GM12874 (cell line): ENCODE data around the gene RINL.

Experiments
- TF ChIP-seq, protein P1 (sequence below): IDR thresholded peaks from 2 replicates; pipeline ENCODE4 v1.5.1; 2011; ENCODE audit warnings: low read depth, mild to moderate bottlenecking, control low read depth, low read length, moderate library complexity; ENCODE audit not compliant: insufficient read depth

Gene RINL

GRCh38 chr19:38840583-38840968 lies 37.5 kb downstream of the RINL start:
- TF ChIP-seq, protein P1, sequence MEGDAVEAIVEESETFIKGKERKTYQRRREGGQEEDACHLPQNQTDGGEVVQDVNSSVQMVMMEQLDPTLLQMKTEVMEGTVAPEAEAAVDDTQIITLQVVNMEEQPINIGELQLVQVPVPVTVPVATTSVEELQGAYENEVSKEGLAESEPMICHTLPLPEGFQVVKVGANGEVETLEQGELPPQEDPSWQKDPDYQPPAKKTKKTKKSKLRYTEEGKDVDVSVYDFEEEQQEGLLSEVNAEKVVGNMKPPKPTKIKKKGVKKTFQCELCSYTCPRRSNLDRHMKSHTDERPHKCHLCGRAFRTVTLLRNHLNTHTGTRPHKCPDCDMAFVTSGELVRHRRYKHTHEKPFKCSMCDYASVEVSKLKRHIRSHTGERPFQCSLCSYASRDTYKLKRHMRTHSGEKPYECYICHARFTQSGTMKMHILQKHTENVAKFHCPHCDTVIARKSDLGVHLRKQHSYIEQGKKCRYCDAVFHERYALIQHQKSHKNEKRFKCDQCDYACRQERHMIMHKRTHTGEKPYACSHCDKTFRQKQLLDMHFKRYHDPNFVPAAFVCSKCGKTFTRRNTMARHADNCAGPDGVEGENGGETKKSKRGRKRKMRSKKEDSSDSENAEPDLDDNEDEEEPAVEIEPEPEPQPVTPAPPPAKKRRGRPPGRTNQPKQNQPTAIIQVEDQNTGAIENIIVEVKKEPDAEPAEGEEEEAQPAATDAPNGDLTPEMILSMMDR, result no peak

DNA sequence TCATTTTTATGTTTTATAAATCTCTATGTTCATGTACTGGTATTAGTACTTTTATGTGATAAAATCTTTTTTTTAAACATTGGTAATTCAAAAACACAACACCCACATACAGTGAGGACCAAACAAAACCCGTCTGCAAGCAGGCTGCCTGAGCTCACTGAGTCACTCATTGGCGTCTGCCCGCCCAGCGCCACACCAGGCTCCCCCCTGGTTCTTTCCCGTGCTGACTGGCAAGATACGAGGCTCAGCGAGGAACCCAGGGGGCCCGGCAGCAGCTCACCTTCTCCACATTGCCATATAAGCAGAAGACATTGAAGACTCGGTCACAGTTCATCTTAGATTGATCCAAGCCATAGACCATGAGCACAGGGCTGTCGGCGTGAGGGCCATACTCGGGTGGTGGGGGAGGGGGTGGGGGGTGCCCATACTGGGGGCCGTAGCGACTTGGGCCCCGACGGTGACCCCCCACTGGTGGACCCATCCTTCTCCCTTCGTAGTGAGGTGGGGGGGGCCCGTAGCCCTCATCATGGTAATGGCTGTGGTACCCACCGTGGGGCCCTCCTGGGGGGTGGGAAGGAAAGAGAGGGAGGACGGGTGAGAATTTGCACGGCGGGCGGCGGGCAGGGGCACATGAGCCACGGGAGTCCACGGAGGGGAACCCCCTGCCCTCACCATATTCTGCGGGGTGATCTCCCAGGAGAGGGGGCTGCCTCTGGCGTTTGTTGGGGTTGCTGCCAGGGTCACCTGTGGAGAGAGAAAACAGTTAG lies 38.1 kb downstream of the RINL start:
- TF ChIP-seq, protein P1, result no peak

DNA sequence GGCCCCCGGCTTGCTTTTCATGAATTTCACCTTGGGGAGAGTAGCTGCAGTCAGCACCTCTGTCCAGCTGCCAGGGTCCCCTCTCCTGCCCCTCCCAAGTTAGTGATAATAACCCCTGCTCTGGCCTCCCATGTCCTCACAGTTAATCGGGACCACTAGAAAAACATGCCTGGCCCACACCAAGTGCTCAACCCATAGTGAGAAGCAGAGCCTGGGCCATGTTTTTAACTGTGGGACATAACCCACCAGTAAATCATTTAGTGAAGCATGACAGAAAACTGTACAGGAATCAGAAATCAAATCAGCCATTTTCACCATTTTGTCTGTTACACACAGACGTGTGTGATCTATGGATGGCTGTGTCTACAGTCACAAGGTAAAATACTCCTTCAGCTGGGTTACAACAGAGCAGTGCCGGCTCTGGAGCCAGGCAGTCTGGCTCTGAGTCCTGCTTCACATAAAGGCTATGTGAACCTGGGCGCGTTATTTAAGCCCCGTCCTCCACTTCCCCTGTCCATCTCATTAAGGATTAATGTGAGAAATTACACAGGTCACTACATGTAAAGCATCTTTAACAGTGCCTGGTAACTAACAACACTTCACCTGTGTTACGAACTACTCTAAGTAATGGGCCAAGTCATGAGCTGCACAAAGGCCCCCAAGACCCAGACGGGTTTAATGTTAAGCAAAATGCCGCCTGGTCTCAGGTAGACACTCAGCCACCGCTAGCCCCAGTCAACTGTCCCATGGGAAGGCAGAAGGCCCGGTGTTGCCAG lies 38.9 kb downstream of the RINL start:
- TF ChIP-seq, protein P1, result no peak

GRCh38 chr19:38838208-38838985 lies 39.7 kb downstream of the RINL start:
- TF ChIP-seq, protein P1, result no peak

DNA sequence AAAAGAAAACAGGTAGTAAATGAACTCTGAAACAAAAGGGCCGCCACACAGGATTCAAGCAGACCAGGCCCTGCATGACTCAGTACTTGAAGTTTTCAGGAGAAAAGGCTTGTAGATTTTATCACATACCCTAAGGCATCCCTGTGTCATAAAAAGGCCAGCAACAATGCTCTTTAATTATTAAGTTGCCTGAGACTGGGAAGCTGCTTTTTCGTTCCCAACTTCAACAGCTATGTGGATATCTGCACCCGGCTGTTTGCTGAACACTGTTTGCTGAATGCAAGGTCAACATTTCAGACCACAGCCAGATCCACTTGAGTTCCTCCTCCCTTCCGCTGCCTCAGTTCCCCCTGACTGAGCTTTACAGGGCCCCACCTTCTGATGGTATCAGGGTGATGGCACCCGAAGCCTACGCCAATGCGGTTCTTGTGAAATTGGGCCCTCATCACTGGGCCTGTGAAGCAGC lies 40.4 kb downstream of the RINL start:
- TF ChIP-seq, protein P1, result no peak

DNA sequence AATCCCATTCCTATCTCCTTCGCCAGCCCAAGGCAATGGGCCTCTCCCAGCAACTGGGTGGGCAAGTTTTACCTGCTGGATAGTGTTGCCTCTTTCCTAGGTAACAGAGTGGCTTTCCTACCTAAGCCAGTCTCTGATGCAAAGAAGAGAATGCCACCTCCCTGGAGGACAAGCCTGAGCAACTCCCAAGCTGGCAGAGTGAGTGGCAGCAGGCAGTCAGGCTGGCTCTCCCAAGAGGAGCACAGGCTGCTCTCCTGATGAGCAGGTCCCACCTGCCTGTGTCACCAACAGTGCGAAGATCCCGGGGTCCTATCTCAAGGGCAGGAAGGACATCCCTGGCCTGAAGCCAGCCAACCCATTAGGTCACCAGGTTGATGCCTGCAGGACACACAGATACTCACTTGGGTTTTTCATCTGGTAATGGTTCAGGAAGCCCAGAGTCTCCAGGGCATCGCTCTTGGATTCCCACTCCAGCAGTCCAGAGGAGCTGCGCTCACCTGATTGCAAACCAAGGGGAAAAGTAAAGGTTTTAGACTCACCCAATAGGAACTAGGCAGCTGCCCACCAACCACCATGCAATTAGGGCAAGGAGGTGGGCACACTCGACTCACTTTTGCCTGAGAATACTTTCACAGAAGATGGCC lies 41.0 kb downstream of the RINL start:
- TF ChIP-seq, protein P1, result no peak
